Measurements from ENCODE around the gene KL. TPM values are rescaled to one million over a fixed set of nuclear protein-coding genes. Genes with fewer than 3 reads are reported as not detected.

KL gene
- total and polyA plus RNA-seq, 2 experiments from 2014 or later, result 0.03 TPM; not detected in 1

GRCh38 chr13:32984857-32985626, 31.2 kb upstream of the KL start:
- no peaks in the 10 kb centered on the region for H3K4me1 ChIP-seq (ENCODE audit: insufficient read depth)
- no peaks in the 10 kb centered on the region for H3K27me3 ChIP-seq (ENCODE audit: insufficient read depth)
- H3K4me2 ChIP-seq, result no peak overlapping the region
- Mint-ChIP-seq H3K9me3 (peaks cover 3% of the 10 kb centered on the region; the same call in 1 of the 3 replicates), H3K27me3 (ENCODE audit: insufficient read depth, low read depth, poor library complexity) (peaks cover 3% of the 10 kb centered on the region), H3K36me3 (ENCODE audit: low read depth) (no peaks in the 10 kb centered on the region), H3K27ac (no peak overlapping the region), H3K4me1 (no peaks in the 10 kb centered on the region), H3K4me3 (no peak overlapping the region)
- H3F3A ChIP-seq (replicated peaks; ENCODE audit: low read depth), result no peaks in the 10 kb centered on the region
- H3K79me2 ChIP-seq (replicated peaks; ENCODE audit: insufficient read depth), result no peaks in the 10 kb centered on the region
- DNase-seq (ENCODE audit: low spot score), result no peak
- no peak overlapping the region for H2AFZ ChIP-seq
- H4K20me1 ChIP-seq (replicated peaks; ENCODE audit: insufficient read depth), result no peaks in the 10 kb centered on the region
- TF ChIP-seq REST (IDR thresholded peaks at IDR 0.05; ENCODE audit: unreplicated experiment), result no peak
- no peak for TF ChIP-seq ZNF462 (CRISPR knock-in tag; IDR thresholded peaks at IDR 0.05)
- TF ChIP-seq CREB1 (CRISPR knock-in tag; IDR thresholded peaks at IDR 0.05; ENCODE audit: low read depth), result no peak
- TF ChIP-seq EZH2 (IDR thresholded peaks at IDR 0.05; ENCODE audit: low read depth, unreplicated experiment), result no peak
- no peak for TF ChIP-seq CTCF (conservative IDR thresholded peaks at IDR 0.05; ENCODE audit: low read depth in 2 of 2)
- TF ChIP-seq POLR2AphosphoS5 (IDR thresholded peaks at IDR 0.05; ENCODE audit: low read depth), result no peak
- TF ChIP-seq ZNF331 (CRISPR knock-in tag; IDR thresholded peaks at IDR 0.05; ENCODE audit: low read depth), result no peak
- no peak for TF ChIP-seq ETS1 (IDR thresholded peaks at IDR 0.05)
- no peak for TF ChIP-seq NANOG (IDR thresholded peaks at IDR 0.05; ENCODE audit: borderline replicate concordance)
- ATAC-seq, result no peak
- no peaks in the 10 kb centered on the region for H3K36me3 ChIP-seq (ENCODE audit: insufficient read depth)
- no peak overlapping the region for H3K27ac ChIP-seq (ENCODE audit: low read depth)
- no peak overlapping the region for H3K4me3 ChIP-seq
- peaks cover 7% of the 10 kb centered on the region; the same call in 1 of the 2 replicates for H3K9me2 ChIP-seq (ENCODE audit: insufficient read depth)
